HG03280 (cell line): ENCODE results near the gene IKZF2.

Experiments used
- ATAC-seq: cut with Tn5 transposase; IDR thresholded peaks from one replicate; pipeline ENCODE4 v1.9.1; 2021; ENCODE audit warnings: mild to moderate bottlenecking, moderate library complexity; ENCODE audit not compliant: unreplicated experiment

The IKZF2 gene

DNA sequence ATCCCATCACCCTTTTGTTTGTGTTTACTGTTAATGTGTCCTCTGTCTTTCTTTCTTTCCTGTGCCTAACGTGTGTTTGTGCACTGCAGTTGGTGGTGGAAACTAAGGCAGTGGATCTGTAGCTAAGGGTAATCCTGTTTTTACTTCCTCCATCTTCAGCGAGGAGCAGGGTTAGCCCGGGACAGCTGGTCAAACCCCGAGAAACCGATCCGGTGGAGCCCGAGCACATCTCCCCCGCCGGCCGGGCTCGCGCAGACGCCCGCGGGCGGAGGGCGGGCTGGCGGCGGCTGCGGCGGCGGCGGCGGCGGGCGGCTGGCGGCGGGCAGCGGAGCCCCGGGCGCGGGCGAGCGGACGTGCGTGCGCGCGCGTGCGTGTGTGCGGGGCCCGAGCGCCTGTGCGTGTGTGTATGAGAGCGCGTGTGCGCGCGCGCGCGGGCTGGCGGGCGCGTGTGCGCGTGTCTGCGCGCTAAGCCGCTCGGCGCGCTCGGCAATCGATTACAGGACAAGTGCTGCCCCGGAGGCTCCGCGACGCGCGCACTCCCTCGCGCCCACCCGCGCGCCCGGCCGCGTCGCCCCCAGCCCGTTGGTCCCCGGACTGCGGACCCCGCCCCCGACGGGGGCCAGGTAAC, at the start of gene IKZF2:
TSS of gene IKZF2 (minus strand) at position 176 of the 628 bp plus-strand sequence. CDS start 2,983 bp downstream, outside the sequence.
- peak; percentile 68 for ATAC-seq

DNA sequence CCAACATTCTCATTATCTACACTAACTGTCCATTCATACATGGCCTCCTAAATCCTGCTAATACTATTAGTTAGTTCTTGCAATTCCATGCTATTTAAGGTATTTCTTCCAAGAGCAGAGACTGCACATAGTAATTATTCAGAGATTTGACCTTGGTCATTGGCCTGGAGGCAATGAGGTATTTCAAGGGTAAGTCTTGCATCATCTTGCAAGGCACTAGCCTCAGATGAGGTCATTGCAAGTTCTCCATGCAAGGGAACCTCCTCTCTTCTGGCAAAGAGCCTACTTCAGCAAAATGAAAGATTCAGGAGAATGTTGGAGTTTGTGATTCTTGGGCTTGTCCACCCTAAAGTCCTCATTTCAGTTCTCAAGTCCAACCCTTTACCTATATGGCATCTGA, 48.5 kb upstream of the IKZF2 start:
- ATAC-seq = no peak

DNA sequence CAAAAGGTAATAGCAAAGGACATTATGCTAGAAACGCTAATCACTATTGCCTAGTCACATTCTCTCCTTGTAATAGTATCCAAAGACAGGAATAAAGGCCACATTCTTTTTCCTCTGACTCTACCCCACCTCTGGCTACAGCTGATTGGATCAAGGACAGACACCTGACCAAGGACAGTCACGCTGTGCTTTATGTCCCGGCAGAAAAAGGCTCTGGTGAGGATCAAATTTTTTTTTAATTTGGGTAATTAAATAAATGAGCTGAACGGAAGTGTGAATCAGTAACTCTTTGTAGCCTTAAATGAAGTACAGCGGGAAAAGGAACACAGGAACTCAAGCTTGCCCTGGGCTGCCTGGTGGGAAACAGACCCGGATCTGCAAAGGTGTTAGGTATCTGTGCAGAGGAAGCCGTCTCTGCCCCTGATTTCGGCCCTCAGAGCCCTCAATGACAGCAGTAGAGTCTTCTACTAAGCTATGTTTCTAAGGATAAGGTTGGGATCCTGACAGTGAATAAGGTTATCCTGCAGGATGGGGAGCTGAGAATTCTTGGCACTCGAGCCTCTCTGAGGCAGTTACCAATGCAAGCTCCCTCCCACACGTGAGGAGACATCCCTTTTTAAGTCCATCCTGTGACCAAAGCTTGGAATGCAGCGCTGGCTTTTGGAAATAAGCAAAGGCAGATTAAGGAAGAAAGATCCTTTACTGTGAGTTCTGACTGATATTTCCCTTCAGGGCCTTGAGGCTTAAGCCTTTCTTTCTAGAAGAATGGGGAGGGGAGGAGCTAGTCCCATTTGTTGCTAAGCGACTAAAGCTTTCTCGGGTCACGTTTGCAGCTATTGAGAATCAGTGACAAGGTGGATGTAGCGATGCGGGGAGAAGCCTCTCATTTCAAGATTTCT, 37.8 kb upstream of the IKZF2 start:
- ATAC-seq = no peak

DNA sequence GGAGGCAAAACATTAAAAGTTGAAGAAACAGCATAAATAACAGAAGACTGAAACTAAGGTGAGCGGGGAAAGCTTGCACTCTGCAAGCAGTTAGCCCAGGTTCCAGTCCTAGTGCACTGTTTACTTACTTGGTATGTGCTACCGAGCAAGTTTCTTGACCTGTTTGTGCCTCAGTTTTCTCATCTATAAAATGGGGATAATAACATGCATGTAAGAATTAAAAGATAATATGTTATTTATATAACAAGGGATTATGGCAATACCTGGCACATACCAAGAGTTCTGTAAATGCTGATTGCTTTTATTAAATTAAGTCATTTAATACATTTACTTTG, 37.1 kb upstream of the IKZF2 start:
- ATAC-seq = no peak

DNA sequence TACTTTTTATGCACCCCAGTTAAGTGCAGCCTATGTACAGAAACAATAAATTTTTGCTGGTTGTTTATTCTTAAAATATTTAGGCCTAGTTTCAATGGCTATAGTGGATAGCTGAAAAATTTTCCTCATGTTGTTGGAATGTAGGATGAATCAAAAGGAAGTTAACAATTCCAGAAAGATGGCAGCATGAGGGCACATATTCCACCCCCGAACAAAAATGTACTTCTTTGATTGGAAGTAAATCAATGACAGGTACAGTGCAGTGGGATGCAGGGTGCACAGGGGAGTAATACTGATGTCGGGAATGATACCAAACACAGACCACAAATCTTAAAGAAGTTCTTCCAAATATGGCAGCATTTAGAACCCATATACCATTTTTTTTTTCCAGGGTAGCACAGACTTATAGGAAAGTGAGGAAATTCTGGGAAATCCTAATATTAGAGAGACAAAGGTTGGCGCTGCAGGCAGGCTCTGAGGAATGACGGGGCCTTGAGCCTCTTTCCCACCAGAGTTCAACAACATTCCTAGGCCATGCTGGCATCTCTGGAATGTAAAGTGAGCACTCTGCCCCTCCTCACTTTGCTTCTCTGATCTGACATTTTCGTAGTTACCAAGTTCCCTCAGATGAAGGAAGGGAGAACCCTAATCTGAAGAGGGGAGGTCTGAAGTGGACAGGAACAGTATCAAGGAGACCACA, 36.6 kb upstream of the IKZF2 start:
- ATAC-seq = no peak

DNA sequence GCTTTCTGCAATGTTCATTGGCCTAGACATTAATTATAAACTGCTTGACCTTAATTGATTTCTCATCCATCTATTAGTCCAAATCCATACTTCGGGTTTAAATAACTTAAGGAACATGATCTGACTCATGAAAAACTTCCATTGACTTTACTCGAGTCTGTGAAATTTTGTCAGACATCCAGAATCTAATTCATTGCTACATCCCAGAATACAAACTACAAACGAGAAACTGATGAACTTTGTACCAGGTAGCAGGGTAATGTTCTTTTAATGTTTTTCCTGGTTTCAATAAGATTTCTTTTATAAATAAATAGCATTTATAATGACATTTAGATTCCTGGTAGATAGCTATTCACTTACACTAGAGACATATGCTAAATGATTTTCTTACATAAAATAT, 36.0 kb upstream of the IKZF2 start:
- ATAC-seq = no peak

DNA sequence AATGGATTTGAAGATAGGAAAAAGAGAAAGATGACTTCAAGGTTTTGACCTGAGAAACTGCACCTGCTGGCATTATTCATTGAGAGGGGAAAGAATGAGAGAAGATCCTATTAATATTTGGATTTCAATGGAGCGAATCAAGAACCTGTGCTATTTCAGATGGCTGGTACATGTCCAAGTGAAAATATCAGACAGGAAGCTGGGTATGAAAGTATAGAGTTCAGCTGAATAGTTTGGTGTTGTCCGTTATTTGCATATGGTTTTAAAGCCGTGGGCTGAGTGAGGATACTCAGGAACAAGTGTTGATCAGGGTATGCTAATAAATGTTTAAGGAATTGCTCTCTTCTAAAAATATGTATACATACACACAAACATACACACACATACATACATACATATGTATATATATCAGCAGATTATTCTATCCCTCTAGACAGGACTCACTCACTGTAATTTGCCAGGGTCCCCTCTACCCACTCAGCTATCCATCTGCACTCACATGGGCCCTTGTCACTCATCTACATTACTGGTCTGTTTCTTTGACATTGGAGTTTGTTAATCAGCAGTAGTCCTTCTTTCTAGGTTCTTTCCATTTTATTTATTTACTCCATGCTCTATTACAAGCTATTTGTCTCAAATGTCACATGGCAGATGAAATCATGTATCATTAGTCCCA, 33.9 kb upstream of the IKZF2 start:
- no peak for ATAC-seq

DNA sequence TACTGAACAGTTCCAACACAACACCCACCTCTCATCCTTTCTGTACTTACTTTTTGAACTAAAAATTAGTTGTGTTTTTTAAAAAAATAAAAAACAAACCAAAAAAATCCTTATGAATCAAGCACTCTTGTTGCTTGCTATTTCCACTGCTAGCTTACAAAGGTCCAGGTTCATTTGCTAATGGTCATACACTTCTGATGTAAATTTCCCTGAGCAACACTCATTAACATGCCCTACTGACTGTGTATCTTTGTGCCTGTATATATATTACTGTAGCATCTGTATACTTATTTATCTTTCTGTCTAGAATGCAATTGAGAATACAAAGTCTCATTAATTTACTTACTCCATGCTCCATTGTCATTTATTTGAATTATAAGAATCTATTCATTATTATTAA, 30.3 kb upstream of the IKZF2 start:
- ATAC-seq = no peak

DNA sequence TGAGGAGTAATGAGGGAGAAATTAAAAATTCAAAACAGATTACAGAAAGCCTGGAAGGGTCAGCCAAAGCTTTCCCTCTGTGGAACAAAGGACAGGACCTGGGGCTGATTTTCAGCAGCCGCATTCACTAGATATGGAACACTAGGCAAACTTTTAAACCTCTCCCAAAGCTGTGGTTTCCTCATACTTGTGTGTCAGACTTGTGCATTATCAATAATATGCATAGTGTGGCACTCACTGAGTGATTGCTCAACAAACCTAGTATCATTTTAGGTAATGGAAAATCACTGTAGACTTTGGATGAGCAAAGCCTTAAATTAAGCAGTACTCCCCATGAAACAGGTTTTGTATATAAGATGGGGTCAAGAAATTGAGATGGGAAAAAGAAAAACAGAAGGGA, 26.3 kb upstream of the IKZF2 start:
- no peak for ATAC-seq

DNA sequence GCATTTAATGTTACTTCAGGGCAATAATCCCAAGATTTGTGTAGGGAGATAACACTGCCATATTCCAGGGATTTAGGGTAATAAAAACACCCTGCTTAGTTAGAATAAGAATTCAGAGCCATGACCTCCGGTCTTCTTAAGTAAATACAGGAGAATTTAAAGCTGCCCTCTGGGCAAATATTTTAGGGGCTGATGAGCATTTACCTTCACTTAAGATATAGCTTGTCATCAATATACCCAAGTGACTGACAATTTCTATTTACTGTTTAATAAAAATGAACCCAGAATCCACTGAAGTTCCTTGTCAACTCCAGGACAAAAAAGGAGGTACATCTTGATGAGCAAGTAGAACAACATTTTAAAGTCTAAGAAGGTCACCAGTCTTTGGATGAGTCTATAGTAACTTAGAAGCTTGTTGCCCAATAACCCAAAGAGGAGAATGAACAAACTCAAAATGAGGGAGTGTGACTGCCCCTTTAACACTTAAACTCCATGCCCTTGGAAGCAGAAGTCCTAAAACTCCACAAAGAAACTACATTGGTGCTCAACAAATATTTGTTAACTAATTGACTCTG, 24.3 kb upstream of the IKZF2 start:
- ATAC-seq = no peak

DNA sequence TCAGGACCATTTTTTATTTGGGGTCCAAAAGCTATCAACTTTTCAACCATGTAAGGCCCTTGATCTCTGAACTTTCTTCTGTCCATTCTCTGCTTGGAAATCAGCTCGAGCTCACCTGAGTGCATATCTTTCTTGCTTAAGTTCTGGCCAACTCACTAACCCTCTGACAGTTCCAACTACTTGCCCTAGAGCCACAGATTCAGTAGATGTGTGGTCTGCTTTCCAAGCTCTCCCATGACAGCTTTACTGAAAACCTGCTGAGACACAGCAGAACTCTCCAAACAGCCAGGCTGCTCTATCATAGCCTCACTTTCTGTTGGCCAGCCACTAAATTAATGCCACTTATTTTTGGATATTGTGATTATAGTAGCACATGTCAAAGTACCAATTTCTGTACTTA, 21.2 kb upstream of the IKZF2 start:
- no peak for ATAC-seq

DNA sequence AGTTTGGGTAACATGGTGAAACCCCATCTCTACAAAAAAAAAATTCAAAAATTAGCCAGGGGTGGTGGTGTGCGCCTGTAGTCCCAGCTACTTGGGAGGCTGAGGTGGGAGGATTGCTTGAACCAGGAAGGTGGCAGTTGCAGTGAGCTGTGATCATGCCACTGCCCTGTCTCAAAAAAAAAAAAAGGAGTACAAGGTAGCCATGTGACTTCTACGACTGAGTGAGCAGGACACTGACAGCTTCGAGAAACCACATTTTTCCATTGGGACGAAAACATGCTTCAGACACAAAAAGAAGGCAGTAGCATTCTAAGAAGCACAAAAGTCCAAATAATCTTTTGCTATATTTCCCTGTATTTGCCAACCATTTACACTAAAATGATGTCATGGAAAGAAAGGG, 19.7 kb upstream of the IKZF2 start:
- no peak for ATAC-seq

DNA sequence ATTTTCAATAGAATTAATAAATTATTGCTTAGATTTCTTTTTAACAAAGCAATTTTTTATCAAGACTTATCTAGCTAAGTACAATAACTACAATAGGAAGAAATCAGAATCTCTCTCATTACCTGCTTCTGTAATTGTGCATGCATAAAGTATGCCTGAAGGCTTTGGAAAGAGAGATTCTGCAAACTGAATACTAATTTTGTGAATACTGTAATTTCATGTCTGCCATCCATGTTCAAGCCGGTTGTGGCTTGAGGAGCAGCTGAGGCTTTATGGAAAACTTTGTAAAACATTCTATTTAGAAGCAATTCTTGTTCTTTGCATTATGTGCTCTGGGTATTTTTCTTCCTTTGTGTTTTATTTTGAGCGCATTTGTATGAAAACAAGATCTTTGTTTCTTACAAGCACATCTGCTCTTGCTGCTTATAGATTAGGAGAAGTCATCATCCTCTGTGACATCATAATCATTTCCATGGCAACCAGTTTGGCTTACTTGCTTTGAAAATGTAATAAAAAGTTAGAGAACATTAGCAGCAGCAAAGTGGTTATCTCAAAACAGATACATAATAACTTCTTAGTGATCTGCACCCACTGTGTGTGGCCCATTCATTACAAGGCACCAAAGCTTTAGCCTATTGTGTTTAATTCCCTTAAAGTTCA, 16.0 kb upstream of the IKZF2 start:
- ATAC-seq = no peak

DNA sequence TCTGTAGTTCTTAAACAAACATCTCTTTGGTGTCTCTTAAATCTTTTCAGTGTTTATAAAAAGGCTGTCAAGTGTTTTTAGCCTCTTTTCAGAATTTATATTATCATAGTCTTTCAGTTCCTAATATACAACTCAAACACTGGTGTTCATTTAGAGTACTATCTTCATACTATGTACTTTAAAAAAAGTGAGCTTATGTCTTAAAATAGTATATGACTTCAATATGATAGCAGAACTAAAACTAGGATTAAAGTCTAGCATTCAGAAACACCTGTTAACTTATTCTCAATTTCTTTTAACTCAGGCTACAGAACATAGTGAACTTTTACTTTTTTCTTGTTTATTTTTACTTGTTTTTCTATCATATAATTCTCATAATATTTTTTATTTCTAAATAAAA, 14.7 kb upstream of the IKZF2 start:
- ATAC-seq = peak; percentile 99

DNA sequence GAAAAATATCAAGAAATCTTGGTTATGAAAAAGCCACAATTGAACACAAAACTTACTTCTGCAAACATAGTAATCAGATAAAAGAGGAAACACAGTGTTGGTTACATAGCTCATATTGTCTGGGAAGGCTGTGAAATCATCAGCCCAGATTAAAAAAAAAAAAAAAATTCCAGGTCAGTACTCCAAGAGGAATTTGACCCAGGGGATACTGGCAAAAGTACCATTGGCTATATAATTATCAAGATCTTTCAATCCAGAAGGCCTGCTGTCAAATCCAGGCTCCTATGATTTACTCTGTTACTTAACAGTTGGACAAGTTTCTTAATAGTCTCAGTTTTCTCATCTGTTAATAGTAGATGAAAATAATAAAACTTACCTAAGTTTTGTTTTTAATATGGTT, 12.9 kb upstream of the IKZF2 start:
- no peak for ATAC-seq

DNA sequence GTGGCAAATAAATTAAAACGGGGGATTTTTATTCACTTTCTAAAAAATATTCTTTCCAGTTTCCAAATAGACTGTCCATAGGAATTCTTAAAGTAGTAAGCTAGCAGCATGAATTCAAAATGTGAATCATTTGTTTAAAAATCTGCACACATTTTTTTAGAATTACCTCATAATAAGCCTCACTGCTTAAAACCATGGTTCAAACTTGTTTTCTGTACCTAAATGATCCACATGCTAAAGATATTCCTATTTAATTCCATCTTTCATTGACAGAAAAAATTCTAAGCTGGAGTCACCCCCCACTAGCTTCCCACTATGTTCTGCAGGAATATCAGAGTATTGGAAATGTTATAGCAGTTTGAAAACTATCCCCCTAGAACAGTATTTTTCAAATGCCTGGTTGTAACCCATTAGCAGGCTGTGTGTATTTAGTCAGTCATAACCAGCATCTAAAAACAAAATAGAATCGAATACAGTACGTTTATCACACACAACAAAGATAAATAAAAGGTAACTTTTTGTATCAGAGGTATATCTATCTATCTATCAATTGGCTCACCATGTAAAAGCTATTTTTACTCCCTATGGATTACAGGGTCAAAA, 11.2 kb upstream of the IKZF2 start:
- no peak for ATAC-seq

DNA sequence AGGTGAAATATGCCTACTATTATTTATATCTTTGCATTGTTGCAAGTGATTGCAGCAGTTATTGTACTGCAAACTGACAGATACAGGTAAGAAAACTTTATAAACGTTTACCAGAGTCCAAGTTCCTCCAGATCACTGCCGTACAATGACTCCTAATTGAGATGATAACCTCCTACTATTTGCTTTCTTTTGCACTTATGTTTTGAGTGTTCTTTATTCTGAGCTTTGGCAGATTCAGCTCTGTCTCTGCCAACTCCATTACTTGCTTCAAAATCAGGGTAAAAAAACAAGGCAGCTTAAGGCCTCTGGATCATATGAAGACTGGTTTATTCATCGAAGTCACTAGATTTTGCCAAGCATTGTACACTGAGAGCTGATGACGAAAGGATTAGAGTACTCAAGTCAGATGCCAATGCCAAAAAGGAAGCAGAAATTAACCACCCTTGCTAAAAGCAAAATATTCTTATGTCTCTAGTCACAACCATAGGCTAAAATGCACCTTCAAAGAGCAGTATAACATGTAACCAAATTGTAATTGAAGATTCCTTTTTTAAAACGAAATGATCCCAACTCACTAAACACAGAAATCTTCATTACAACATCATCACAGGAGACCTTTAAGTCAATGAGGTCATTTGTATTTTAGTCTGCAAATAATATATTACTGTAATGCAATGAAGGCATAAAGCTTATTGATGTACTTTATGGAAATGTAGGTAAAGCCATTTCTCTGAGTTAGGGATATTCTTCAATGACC, 10.5 kb upstream of the IKZF2 start:
- no peak for ATAC-seq

DNA sequence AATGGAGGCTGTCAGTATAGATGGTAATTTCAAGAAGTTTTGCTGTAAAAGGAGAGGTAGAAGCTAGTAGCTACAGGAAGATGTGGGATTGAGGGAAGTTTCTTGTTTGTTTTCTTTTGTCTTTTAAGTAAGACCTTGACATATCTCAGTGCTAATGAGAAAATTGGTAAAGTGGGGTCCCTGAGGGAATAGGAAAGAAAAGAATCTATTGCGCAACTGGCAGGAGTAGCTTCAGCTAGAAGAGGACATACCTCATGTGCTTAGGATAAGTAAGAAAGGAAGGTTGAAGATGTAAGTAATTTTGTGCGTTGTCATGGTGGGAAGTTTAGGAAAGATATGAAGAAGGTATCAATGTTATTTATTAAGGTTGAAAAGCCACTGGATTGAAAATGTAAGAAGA, 8.4 kb upstream of the IKZF2 start:
- ATAC-seq = no peak

DNA sequence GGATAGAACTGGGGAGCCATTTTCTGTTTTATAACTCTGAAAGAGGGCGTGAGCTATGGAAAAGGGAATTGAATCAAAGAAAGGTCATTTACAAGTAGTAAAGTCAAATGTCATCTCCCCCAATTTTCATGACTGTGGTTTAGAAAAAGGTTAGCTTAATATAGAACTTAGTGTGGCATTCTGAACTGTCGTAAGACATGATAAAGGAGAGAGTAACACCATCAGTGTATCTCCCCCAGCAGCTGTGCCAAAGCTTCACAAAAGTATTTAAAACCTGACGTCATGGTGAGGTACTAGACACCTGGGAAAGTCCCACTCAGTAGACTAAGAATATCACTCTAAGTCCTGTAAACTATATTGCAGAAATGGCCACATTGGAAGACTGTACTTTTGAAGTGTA, 5.8 kb upstream of the IKZF2 start:
- peak; percentile 56 for ATAC-seq
